ENCODE results near the gene SCN10A.
A peak's percentile ranks its signal among the peaks of the same experiment; 100 is the strongest.

DNA sequence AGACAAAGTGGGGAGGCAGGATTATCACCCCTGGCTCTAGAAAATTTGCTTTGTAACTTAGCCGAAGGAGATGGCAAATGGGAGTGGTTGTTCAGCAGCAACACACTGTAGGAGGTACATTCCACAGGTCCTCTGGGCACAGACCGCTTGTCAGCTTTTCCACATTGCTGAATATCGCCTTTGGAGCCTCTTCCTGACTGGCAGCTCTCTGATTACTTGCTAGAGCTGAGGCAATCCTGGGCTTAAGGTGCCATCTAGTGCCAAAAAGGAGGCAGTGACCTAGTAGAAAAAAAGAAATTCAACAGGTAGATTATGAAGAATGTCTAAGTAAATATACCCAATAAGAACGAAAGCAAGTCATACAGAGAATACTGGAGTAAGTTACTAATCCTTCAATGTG lies 153.5 kb downstream of the SCN10A start:
- TF ChIP-seq, protein P1, sequence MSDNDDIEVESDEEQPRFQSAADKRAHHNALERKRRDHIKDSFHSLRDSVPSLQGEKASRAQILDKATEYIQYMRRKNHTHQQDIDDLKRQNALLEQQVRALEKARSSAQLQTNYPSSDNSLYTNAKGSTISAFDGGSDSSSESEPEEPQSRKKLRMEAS (IDR thresholded peaks at IDR 0.05; ENCODE audit: low read depth, low read length) = no peak
- no peak for TF ChIP-seq POLR2A (IDR thresholded peaks at IDR 0.05; ENCODE audit: extremely low read depth, insufficient read length)
- TF ChIP-seq, protein P2, sequence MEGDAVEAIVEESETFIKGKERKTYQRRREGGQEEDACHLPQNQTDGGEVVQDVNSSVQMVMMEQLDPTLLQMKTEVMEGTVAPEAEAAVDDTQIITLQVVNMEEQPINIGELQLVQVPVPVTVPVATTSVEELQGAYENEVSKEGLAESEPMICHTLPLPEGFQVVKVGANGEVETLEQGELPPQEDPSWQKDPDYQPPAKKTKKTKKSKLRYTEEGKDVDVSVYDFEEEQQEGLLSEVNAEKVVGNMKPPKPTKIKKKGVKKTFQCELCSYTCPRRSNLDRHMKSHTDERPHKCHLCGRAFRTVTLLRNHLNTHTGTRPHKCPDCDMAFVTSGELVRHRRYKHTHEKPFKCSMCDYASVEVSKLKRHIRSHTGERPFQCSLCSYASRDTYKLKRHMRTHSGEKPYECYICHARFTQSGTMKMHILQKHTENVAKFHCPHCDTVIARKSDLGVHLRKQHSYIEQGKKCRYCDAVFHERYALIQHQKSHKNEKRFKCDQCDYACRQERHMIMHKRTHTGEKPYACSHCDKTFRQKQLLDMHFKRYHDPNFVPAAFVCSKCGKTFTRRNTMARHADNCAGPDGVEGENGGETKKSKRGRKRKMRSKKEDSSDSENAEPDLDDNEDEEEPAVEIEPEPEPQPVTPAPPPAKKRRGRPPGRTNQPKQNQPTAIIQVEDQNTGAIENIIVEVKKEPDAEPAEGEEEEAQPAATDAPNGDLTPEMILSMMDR (IDR thresholded peaks at IDR 0.05; ENCODE audit: low read depth, low read length) = peak; percentile 52
